Limb (tissue), 2 donors: ENCODE results near the gene F11.
A peak's percentile ranks its signal among the peaks of the same experiment; 100 is the strongest.
"Not testable (repeated sequence)": the region's sequence is repeated elsewhere in the genome, so short reads cannot be mapped to it uniquely, and the experiment has no call there.

Experiments
- DNase-seq, 2 donors: peaks; one replicate each; pipeline ENCODE4 v3.0.0-alpha.2; 2016; ENCODE audit errors: extremely low spot score in 2 of 2

Gene F11

GRCh38 chr4:186298031-186298647 lies 32.1 kb downstream of the F11 start:
- peak in 1 of 2 donors; percentile 48 for DNase-seq

- DNase-seq: no peak
Measured at GRCh38 chr4:186299291-186299690, 33.3 kb downstream of the F11 start.

- DNase-seq: no peak
Measured at GRCh38 chr4:186300659-186301390, 34.8 kb downstream of the F11 start.

- DNase-seq: no peak
Measured at GRCh38 chr4:186304216-186304615, 38.2 kb downstream of the F11 start.

GRCh38 chr4:186304866-186305505 lies 39.0 kb downstream of the F11 start:
- peak in 1 of 2 donors; percentile 30 for DNase-seq

- DNase-seq: peak in 1 of 2 donors; percentile 21
Measured at GRCh38 chr4:186307497-186307896, 41.5 kb downstream of the F11 start.

- peak in 1 of 2 donors; percentile 15 for DNase-seq
Measured at GRCh38 chr4:186307916-186308315, 41.9 kb downstream of the F11 start.

- DNase-seq: no peak
Measured at GRCh38 chr4:186318481-186318880, 52.5 kb downstream of the F11 start.

- DNase-seq: not testable (repeated sequence)
Measured at GRCh38 chr4:186324660-186325059, 58.7 kb downstream of the F11 start.

GRCh38 chr4:186326391-186326790 lies 60.4 kb downstream of the F11 start:
- no peak for DNase-seq

GRCh38 chr4:186329372-186329771 lies 63.4 kb downstream of the F11 start:
- DNase-seq: no peak

GRCh38 chr4:186330368-186330767 lies 64.4 kb downstream of the F11 start:
- no peak for DNase-seq

- no peak for DNase-seq
Measured at GRCh38 chr4:186335793-186336192, 69.8 kb downstream of the F11 start.
